Astrocyte of the cerebellum (primary cell): ENCODE measurements around the gene COL6A2.

Experiments
- DNase-seq: peaks from one replicate; pipeline ENCODE4 v3.0.0-alpha.2; 2011; ENCODE audit warnings: low read depth
- H3K4me3 ChIP-seq: 2 replicates; pipeline ENCODE4 v1.5.1; 2011; ENCODE audit warnings: mild to moderate bottlenecking, low read depth, low read length, moderate library complexity
- CTCF ChIP-seq: IDR thresholded peaks from 2 replicates; pipeline ENCODE4 v1.5.1; 2012; ENCODE audit warnings: low read length, low read depth, moderate library complexity, mild to moderate bottlenecking; ENCODE audit errors: missing control alignments
- in situ Hi-C: cut with HindIII; loops from 2 replicates; pipeline ENCODE4 v1.10.0; 2017; ENCODE audit warnings: low sequenced_read_pairs

COL6A2 gene

GRCh38 chr21:46061063-46061462, 36.8 kb upstream of the COL6A2 start:
- H3K4me3 ChIP-seq: no peak overlapping the region
- no peak for DNase-seq
- TF ChIP-seq CTCF: no peak
- in situ Hi-C loops: no loop called here

GRCh38 chr21:46061518-46061917, 36.4 kb upstream of the COL6A2 start:
- in situ Hi-C loops: no loop called here
- H3K4me3 ChIP-seq: no peak overlapping the region
- no peak for DNase-seq
- TF ChIP-seq CTCF: no peak

GRCh38 chr21:46061950-46062349, 36.0 kb upstream of the COL6A2 start:
- DNase-seq: no peak
- in situ Hi-C loops: no loop called here
- TF ChIP-seq CTCF: no peak
- H3K4me3 ChIP-seq: no peak overlapping the region

GRCh38 chr21:46062471-46063211, 35.3 kb upstream of the COL6A2 start:
- in situ Hi-C loops: no loop called here
- H3K4me3 ChIP-seq: no peak overlapping the region
- no peak for DNase-seq
- no peak for TF ChIP-seq CTCF

- no peak for TF ChIP-seq CTCF
- no peak overlapping the region for H3K4me3 ChIP-seq
- DNase-seq: no peak
- in situ Hi-C loops: no loop called here
Measured at GRCh38 chr21:46063227-46063626, 34.7 kb upstream of the COL6A2 start.

GRCh38 chr21:46063734-46064680, 33.9 kb upstream of the COL6A2 start:
- in situ Hi-C loops: no loop called here
- no peak for TF ChIP-seq CTCF
- H3K4me3 ChIP-seq: no peak overlapping the region
- DNase-seq: no peak
